ENCODE data around the gene PDE1C. TPM values are rescaled to one million over a fixed set of nuclear protein-coding genes. Genes with fewer than 3 reads are reported as not detected.

PDE1C gene
- total RNA-seq, 3 donors from 2014 or later (not counting 1 experiment from before 2014, with no cell fraction given) = not detected

DNA sequence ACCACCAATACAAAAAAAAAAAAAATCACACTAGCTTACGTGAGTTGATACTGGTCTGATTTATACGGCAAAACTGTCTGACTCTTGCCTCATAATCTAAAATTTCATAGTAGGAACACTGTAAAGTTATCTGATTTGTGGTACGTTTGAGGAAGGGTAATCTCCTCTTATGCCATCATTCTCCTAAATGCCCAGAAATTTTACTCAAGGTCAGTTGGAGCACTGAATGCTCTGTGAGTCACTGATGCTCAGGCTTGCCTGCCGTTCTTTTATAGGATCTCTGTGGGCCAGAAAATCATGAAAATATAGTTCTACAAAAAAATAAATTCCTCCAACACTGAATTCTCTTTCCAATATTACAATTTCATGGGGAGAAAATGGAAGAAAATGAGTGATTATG, 135.7 kb downstream of the PDE1C start:
- H3K27ac ChIP-seq (ENCODE audit: low read length) = no peak overlapping the region
- no peaks in the 10 kb centered on the region for H3K9me3 ChIP-seq (ENCODE audit: control insufficient read depth, insufficient read depth, low read length)
- H3K27me3 Mint-ChIP-seq (ENCODE audit: low read depth in 2 of 2) = peaks cover 0 to 3% of the 10 kb centered on the region in 2 donors
- H3K4me1 ChIP-seq (ENCODE audit: control insufficient read depth, insufficient read depth, low read length) = no peaks in the 10 kb centered on the region
- no peak overlapping the region for H3K4me3 Mint-ChIP-seq
- TF ChIP-seq, protein P1, sequence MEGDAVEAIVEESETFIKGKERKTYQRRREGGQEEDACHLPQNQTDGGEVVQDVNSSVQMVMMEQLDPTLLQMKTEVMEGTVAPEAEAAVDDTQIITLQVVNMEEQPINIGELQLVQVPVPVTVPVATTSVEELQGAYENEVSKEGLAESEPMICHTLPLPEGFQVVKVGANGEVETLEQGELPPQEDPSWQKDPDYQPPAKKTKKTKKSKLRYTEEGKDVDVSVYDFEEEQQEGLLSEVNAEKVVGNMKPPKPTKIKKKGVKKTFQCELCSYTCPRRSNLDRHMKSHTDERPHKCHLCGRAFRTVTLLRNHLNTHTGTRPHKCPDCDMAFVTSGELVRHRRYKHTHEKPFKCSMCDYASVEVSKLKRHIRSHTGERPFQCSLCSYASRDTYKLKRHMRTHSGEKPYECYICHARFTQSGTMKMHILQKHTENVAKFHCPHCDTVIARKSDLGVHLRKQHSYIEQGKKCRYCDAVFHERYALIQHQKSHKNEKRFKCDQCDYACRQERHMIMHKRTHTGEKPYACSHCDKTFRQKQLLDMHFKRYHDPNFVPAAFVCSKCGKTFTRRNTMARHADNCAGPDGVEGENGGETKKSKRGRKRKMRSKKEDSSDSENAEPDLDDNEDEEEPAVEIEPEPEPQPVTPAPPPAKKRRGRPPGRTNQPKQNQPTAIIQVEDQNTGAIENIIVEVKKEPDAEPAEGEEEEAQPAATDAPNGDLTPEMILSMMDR (IDR thresholded peaks at IDR 0.05) = no peak
- H3K27me3 ChIP-seq (ENCODE audit: control insufficient read depth, insufficient read depth, low read length) = no peaks in the 10 kb centered on the region
- H3K36me3 ChIP-seq (ENCODE audit: control insufficient read depth, insufficient read depth, low read length) = no peaks in the 10 kb centered on the region
- H3K4me3 ChIP-seq (ENCODE audit: low read length) = no peak overlapping the region
- H3K27ac Mint-ChIP-seq = no peak overlapping the region
- H3K4me1 Mint-ChIP-seq = no peaks in the 10 kb centered on the region
- H3K36me3 Mint-ChIP-seq = peaks cover 5% of the 10 kb centered on the region
- WGBS (ENCODE audit: insufficient coverage) = 92% methylated on average over 1 of the region's 4 CpGs
- intact Hi-C loops (cut with micrococcal nuclease) = no loop called here
- DNase-seq (no peak), ATAC-seq (no peak)
- peaks cover 4 to 5% of the 10 kb centered on the region in 2 donors for H3K9me3 Mint-ChIP-seq

DNA sequence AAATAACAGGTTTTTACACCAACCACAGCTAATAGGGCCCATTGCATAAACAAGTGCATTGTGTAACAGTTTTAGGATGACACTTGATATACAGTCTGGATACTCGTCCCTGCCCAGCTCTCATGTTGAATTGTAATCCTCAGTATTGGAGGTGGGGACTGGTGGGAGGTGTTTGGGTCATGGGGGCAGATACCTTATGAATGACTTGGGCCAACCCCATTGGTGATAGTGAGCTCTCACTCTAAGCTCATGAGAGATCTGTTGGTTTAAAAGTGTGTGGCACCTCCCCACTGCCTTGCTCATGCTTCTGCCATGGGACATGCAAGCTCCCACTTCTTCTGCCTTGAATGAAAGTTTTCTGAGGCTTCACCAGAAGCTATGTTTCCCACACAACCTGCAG, 136.7 kb downstream of the PDE1C start:
- H3K4me3 Mint-ChIP-seq = no peak overlapping the region
- peaks cover 0 to 3% of the 10 kb centered on the region in 2 donors for H3K27me3 Mint-ChIP-seq (ENCODE audit: low read depth in 2 of 2)
- 85% methylated on average over 1 of the region's 1 CpG for WGBS (ENCODE audit: insufficient coverage)
- Histone ChIP-seq H3K4me3 (ENCODE audit: low read length) (no peak overlapping the region), H3K27me3 (ENCODE audit: control insufficient read depth, insufficient read depth, low read length) (no peaks in the 10 kb centered on the region), H3K27ac (ENCODE audit: low read length) (no peak overlapping the region), H3K9me3 (ENCODE audit: control insufficient read depth, insufficient read depth, low read length) (no peaks in the 10 kb centered on the region), H3K4me1 (ENCODE audit: control insufficient read depth, insufficient read depth, low read length) (no peaks in the 10 kb centered on the region), H3K36me3 (ENCODE audit: control insufficient read depth, insufficient read depth, low read length) (no peaks in the 10 kb centered on the region)
- peaks cover 16% of the 10 kb centered on the region for H3K36me3 Mint-ChIP-seq
- intact Hi-C loops (cut with micrococcal nuclease) = no loop called here
- H3K27ac Mint-ChIP-seq = no peak overlapping the region
- DNase-seq (no peak), ATAC-seq (no peak)
- peaks cover 6 to 7% of the 10 kb centered on the region in 2 donors for H3K9me3 Mint-ChIP-seq
- TF ChIP-seq, protein P1 (IDR thresholded peaks at IDR 0.05) = no peak
- H3K4me1 Mint-ChIP-seq = no peaks in the 10 kb centered on the region

DNA sequence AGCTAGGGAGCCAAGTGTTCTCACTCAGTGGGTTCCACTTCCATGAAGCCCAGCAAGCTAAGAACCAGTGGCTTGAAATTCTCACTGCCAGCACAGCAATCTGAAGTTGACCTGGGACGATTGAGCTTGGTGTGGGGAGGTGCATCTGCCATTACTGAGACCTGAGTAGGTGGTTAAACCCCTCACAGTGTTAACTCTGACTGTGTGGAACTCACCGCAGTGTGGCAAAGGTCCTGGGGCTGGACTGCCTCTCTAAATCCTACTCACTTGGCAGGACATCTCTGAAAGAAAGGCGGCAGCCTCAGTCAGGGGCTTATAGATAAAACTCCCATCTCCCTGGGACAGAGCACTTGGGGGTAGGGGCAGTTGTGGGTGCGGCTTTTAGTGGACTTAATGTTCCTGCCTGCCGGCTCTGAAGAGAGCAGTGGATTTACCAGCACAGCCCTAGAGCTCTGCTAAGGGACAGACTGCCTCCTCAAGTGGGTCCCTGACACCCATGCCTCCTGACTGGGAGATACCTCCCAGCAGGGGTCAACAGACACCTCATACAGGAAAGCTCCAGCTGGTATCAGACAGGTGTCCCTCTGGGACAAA, 143.1 kb downstream of the PDE1C start:
- Mint-ChIP-seq H3K4me3 (no peak overlapping the region), H3K4me1 (no peaks in the 10 kb centered on the region), H3K27me3 (ENCODE audit: low read depth in 2 of 2) (no peaks in the 10 kb centered on the region), H3K36me3 (peaks cover 16% of the 10 kb centered on the region), H3K9me3 (peaks cover 7 to 9% of the 10 kb centered on the region in 2 donors), H3K27ac (no peak overlapping the region)
- H3K36me3 ChIP-seq (ENCODE audit: control insufficient read depth, insufficient read depth, low read length) = no peaks in the 10 kb centered on the region
- no peak overlapping the region for H3K4me3 ChIP-seq (ENCODE audit: low read length)
- intact Hi-C loops (cut with micrococcal nuclease) = no loop called here
- H3K27me3 ChIP-seq (ENCODE audit: control insufficient read depth, insufficient read depth, low read length) = no peaks in the 10 kb centered on the region
- H3K9me3 ChIP-seq (ENCODE audit: control insufficient read depth, insufficient read depth, low read length) = peaks cover 4% of the 10 kb centered on the region
- no peak overlapping the region for H3K27ac ChIP-seq (ENCODE audit: low read length)
- DNase-seq (no peak), ATAC-seq (no peak)
- TF ChIP-seq, protein P1 (IDR thresholded peaks at IDR 0.05) = no peak
- 82% methylated on average over 5 of the region's 5 CpGs for WGBS (ENCODE audit: insufficient coverage)
- H3K4me1 ChIP-seq (ENCODE audit: control insufficient read depth, insufficient read depth, low read length) = no peaks in the 10 kb centered on the region

Data from natural killer cell (primary cell).